ENCODE results near the gene MTHFSD.

GRCh38 chr16:86494565-86495356 is 60.3 kb downstream of the MTHFSD start:
- TF ChIP-seq CTCF (IDR thresholded peaks at IDR 0.05) (no peak), POLR2A (IDR thresholded peaks at IDR 0.05) (no peak)
